Measurements from ENCODE around the gene GID8. TPM values are rescaled to one million over a fixed set of nuclear protein-coding genes. Genes with fewer than 3 reads are reported as not detected.

GID8 gene
- total RNA-seq, 1 donor from 2014 or later, result 16.4 TPM

DNA sequence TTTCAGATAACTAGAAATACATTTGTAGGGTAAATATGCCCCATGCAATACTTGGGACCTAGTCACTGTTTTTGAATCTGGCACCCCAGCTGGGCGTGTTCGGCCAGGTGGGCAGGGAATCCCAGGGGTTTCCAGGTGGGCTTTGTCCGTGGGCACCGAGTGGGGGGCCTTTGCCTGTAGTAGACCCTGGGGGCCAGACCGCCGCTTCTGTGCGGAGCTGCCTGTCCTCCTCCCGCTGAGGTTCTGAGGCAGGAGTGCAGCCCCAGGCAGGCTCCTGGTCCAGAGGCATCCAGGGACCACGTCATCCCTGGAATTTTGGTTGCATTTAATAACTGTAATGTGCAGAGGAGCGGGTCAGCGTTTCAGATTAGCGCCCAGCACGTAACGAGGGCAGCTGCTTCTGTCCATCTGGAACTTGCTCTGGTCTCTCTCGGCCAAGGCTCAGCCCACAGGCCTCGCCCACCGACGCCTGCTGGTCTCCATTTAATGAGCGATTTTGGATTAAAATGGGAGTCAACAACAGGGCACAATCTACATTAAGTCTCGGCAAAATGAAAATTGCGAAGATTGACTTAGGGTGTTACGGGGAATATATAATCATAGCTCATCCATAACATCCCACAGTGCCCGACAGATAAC lies 56.0 kb downstream of the GID8 start:
- intact Hi-C loops (cut with DNase I), result no loop called here
- DNase-seq (ENCODE audit: low spot score), result no peak

DNA sequence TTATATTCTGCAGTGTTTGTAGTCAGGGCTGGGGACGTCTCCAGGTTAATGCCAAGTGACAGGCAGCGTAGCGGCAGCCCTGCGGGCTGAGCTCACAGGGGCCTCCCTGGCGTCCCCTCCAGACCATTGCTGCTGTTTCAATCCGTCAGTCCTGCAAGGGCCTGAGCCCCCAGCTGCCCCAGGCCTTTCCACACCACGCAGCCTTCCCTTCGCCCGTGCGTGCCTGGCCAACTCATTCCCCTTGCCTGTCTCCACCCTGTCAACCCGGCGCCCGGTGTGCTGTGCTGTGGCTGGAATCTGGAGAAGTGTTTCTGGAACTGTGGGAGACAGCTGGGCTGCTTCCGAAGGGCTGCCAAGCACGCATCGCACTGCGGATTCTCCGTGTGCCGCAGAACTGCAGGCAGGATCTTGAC lies 56.9 kb downstream of the GID8 start:
- intact Hi-C loops (cut with DNase I), result no loop called here
- no peak for DNase-seq (ENCODE audit: low spot score)

DNA sequence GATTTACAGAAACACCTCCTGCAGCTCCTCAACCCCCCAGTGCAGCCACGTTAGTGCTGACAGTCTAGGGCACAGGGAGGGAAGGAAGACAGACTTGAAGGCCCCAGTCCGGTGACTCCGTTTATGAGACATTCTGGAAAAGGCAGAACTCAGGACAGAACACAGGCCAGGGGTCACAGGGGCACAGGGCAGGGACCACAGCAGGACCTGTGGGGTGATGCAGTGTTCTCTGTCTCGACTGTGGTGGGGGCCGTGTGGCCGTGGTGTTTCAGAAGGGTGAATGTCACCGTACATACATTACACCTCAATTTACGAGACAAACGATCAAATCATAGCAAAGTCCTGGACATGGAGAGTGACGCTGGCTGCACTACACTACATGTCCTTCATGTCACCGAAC lies 57.5 kb downstream of the GID8 start:
- DNase-seq (ENCODE audit: low spot score), result no peak
- intact Hi-C loops (cut with DNase I), result no loop called here

GRCh38 chr20:62995898-62996595 lies 58.1 kb downstream of the GID8 start:
- intact Hi-C loops (cut with DNase I), result no loop called here

GRCh38 chr20:62996596-62996982 lies 58.6 kb downstream of the GID8 start:
- DNase-seq (ENCODE audit: low spot score), result no peak
- intact Hi-C loops (cut with DNase I), result no loop called here

More at GRCh38 chr20:62995898-62996595, 58.1 kb downstream of the GID8 start:
- DNase-seq (ENCODE audit: low spot score), result no peak

GRCh38 chr20:62997417-62998035 lies 59.6 kb downstream of the GID8 start:
- intact Hi-C loops (cut with DNase I), result no loop called here
- no peak for DNase-seq (ENCODE audit: low spot score)

Other genes with a start within 250 kb of the GID8 start
- 0.08 TPM for gene NTSR1, start 229.3 kb upstream of the GID8 start, total RNA-seq
- 7.9 TPM for gene MRGBP, start 141.7 kb upstream of the GID8 start, total RNA-seq
- gene OGFR, start 133.3 kb upstream of the GID8 start, total RNA-seq, result 16.4 TPM
- 0.94 TPM for gene COL9A3, start 121.1 kb upstream of the GID8 start, total RNA-seq
- 7.8 TPM for gene TCFL5, start 76.3 kb upstream of the GID8 start, total RNA-seq
- gene DIDO1, start 11.6 kb upstream of the GID8 start, total RNA-seq, result 38.9 TPM
- gene SLC17A9, start 14.6 kb downstream of the GID8 start, total RNA-seq, result 1.7 TPM
- not detected for gene BHLHE23, start 68.8 kb downstream of the GID8 start, total RNA-seq